Retinal pigment epithelial cell (primary cell): ENCODE results near the gene MRPL42.
A peak's percentile ranks its signal among the peaks of the same experiment; 100 is the strongest.
"Not testable (repeated sequence)": the region's sequence is repeated elsewhere in the genome, so short reads cannot be mapped to it uniquely, and the experiment has no call there.

Source experiments
- DNase-seq: peaks from one replicate; pipeline ENCODE4 v3.0.0-alpha.2; 2010; ENCODE audit warnings: low read depth
- H3K4me3 ChIP-seq: 2 replicates; pipeline ENCODE4 v1.5.1; 2011; ENCODE audit warnings: mild to moderate bottlenecking, low read length, control low read depth, moderate library complexity
- CTCF ChIP-seq: conservative IDR thresholded peaks from 2 replicates; pipeline ENCODE4 v1.5.1; 2011; ENCODE audit warnings: low read depth, low read length, control low read depth, inconsistent platforms

The MRPL42 gene

GRCh38 chr12:93547778-93548177 is 80.5 kb downstream of the MRPL42 start:
- no peak for DNase-seq
- no peak overlapping the region for H3K4me3 ChIP-seq
- no peak for TF ChIP-seq CTCF

- no peak for DNase-seq
- no peak for TF ChIP-seq CTCF
- H3K4me3 ChIP-seq: no peak overlapping the region
Observed at GRCh38 chr12:93549174-93549573, 81.9 kb downstream of the MRPL42 start.

- DNase-seq: no peak
- TF ChIP-seq CTCF: no peak
- H3K4me3 ChIP-seq: no peak overlapping the region
Observed at GRCh38 chr12:93550748-93551611, 83.7 kb downstream of the MRPL42 start.

- no peak for TF ChIP-seq CTCF
- no peak overlapping the region for H3K4me3 ChIP-seq
- DNase-seq: no peak
Observed at GRCh38 chr12:93552427-93552826, 85.1 kb downstream of the MRPL42 start.

GRCh38 chr12:93557879-93558278 is 90.6 kb downstream of the MRPL42 start:
- not testable (repeated sequence) for H3K4me3 ChIP-seq, DNase-seq

- H3K4me3 ChIP-seq, DNase-seq: not testable (repeated sequence)
Observed at GRCh38 chr12:93558685-93559084, 91.4 kb downstream of the MRPL42 start.

GRCh38 chr12:93563807-93564538 is 96.7 kb downstream of the MRPL42 start:
- no peak for DNase-seq
- peak; percentile 56 for TF ChIP-seq CTCF

GRCh38 chr12:93565760-93566159 is 98.4 kb downstream of the MRPL42 start:
- no peak for TF ChIP-seq CTCF
- DNase-seq: no peak

More at GRCh38 chr12:93563807-93564538, 96.7 kb downstream of the MRPL42 start:
- H3K4me3 ChIP-seq: no peak overlapping the region

More at GRCh38 chr12:93565760-93566159, 98.4 kb downstream of the MRPL42 start:
- no peak overlapping the region for H3K4me3 ChIP-seq
